Effector CD8-positive, alpha-beta T cell (primary cell): Measurements from ENCODE around the gene SOX18.

Experiments
- DNase-seq: peaks from one replicate; lab custom pipeline; 2025; lab: John Stamatoyannopoulos, UW

The SOX18 gene

GRCh38 chr20:64080813-64081623 is 31.6 kb upstream of the SOX18 start:
- no peak for DNase-seq

DNA sequence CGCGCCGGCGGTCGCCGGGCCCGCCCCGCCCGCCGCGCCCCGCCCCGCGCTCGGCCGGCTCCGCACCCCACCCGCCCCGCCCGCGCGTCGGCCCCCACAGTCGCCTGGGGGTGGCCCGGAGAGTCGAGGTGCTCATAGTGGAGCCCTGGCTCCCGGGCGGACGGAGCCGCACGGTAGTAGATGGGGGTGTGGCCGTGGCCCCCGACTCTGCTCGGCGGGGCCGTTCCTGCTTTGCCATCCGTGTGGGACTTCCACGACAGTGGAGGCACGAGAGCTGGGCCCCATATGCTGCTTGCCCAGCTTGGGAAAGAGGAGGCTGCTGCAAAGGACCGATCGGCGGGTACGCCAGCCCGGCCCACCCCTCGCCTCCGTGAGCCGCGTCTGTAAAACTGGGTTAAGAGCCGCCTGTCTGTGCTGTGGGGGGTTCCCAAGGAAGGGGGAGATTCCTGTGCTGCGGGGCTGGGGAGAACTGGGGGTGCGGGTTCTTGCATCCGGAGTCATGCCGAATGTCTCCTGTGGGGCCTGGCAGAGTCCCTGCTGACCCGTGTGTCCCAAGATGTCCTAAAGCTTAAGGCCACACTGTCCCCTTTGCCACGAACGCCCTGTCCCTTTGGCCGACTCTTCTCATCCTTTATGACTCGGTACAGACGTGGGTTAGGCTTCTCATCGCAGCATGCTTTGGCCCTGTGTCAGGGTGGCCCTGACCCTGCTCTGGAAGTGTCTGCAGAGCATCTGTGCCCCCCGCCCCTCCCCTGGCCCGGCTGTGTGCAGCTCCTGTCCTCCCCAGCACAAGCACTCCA is 30.8 kb upstream of the SOX18 start, which contains the start of gene OPRL1:
TSS of gene OPRL1 (plus strand) at position 70 of the 800 bp plus-strand sequence. CDS start 12,639 bp downstream, outside the sequence.
- peak; percentile 56 for DNase-seq

DNA sequence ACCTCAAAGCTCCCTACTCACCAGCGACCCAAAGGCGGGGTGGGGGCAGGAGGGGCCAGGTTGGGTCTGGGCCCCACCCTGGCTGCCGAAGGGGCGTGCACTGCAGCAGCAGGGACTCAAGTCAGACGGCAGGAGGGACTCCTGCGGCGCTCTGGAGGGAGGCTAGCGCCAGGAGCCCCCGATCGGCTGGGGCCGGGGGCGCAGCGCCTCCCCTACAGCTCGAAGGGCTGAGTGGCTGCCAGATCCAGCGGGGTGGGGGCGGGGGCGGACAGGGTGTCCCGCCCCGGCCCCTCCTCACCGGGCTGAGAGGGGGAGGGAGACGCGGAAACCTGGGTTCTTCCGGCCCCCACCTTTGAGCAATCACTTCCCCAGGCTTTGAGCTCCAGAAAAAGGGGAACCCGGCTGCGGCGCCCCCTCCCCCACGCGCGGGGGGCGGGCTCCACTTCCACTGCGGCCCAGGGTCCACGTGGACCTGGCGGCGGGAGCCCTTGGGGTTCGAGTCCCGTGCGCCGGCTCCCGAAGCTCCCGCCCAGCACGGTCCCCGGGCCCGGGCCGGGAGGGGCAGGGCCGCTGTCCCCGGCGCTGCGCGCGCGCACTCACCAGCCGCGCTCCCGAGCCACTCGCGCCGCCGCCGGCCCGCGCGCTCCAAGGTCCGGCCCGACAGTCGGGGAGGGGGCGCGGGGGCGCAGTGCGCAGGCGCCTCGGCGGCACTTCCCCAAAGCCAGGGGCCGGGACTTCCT is 30.0 kb upstream of the SOX18 start, which contains the start of gene RGS19:
TSS of gene RGS19 (minus strand) at position 246 of the 740 bp plus-strand sequence. CDS start 2,632 bp downstream, outside the sequence.
- peak; percentile 51 for DNase-seq

GRCh38 chr20:64078934-64079272 is 29.5 kb upstream of the SOX18 start:
- no peak for DNase-seq

GRCh38 chr20:64077876-64078551 is 28.6 kb upstream of the SOX18 start:
- peak; percentile 42 for DNase-seq

- DNase-seq, result no peak
Measured at GRCh38 chr20:64077541-64077875, 28.1 kb upstream of the SOX18 start.

DNA sequence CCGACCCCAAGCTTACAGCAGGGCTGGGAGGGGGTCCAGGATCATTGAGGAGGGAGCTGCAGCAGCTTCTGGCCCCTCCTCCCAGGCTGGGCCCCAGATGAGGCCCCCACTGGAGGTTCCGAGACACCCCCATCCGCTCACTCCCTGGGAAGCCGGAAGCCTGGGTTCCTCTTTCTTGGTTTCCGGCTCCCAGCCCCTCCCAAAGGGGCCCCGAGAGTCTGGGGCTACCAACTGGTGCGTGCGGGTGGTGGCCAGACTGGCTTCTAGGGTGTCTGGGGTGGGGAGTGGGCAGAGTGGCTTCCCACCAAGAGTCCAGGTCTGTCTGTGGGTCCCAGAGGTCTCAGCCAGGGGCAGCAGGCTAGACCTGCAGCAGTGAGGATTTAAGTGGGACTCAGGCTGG is 27.7 kb upstream of the SOX18 start:
- DNase-seq, result peak; percentile 11

- no peak for DNase-seq
Measured at GRCh38 chr20:64076061-64076997, 26.9 kb upstream of the SOX18 start.

GRCh38 chr20:64075556-64075955 is 26.1 kb upstream of the SOX18 start:
- no peak for DNase-seq

DNA sequence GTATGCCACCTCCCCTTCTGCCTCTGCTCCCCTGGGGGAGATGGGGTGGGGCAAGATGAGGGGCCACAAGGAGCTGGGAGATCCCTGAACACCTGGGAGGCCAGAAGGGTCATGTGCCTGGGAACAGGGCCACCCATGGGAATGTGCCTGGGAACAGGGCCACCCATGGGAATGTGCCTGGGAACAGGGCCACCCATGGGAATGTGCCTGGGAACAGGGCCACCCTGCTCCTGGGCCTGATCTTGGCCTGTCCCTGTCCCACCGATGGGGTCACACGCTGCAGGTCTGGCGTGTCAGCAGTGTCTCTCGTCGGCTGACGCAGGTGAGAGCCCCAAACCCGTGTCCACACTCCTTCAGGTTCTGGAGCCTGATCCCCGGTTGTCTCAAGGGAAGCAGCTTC is 25.5 kb upstream of the SOX18 start:
- no peak for DNase-seq

GRCh38 chr20:64074184-64074789 is 24.8 kb upstream of the SOX18 start:
- no peak for DNase-seq

- no peak for DNase-seq
Measured at GRCh38 chr20:64073476-64074183, 24.2 kb upstream of the SOX18 start.

- DNase-seq, result no peak
Measured at GRCh38 chr20:64072498-64073063, 23.1 kb upstream of the SOX18 start.

DNA sequence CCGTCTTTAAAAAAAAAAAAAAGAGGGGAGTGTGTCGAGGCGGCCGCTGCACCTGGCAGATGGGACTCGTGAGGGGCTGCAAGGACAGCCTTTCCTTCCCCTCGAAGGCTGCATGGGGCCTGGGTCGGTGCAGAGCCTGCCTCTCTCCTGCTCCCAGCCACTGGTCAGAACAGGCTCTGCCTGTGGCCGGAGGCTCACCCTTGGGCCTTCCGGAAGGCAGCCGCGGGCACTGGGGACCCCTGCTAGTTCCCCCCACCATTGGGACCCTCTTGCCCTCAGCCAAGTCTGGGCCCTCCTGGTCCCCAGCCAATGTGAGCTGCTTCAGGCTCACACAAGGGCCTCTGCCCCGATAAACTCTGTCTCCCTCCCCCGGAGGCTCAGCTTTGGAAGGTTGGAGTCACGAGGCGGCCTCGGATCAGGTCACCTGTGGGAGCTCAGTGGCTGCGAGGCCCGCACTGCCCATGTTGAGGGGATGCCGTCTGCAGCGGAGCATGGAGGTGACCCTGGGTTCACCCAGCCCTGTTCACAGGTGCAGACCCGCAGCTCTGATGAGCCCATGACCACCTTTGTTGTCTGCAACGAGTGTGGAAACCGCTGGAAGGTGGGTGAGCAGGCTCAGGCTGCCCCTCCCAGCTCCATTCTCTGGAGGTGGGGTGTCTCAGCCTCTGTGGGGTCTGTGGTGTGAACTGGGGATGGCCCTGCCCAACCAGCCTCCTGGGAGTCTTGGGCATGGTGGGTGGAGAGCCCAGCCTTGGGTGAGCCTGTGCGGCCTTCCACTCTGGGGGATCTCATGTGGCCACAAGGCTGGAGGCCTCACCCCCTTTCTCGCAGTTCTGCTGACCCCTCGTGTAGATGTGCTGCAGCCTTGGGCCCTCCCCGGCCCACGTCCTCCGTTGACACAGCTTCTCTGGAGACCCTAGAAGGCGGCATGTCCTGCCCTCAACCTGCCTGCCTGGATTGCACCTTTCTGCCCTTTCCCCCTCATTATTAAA is 22.2 kb upstream of the SOX18 start:
- no peak for DNase-seq

GRCh38 chr20:64070244-64070993 is 21.0 kb upstream of the SOX18 start:
- DNase-seq, result no peak

DNA sequence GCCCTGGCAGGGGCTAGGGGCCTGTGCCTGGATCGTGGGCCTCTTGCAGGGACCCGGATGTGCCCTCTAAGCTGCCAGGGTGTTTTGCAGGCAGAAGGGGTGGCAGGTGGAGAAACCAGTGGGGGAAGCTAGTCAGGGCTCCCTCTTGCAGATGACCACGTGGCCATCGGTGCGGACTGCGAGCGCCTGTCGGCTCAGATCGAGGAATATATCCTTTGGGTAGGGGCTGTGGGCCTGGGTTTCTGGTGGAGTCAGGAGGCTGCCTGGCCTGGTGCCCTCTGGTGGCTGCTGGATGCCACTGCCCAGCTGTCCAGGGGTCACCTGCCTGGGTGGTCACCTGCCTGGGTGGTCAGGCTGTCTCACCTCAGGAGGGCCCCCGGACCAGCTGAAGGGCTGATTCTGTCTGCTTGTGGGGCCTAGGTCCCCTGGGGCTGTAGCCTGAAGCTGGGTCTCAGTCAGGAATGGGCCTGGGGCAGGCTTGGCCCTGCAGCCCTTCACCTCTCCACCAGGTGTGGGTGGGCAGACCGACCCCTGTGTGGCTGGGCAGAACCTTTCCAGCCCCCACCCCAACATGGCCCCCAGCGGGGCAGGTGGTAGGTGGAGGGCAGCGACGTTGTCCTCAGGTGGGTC is 20.3 kb upstream of the SOX18 start:
- DNase-seq, result no peak

GRCh38 chr20:64069209-64069613 is 19.8 kb upstream of the SOX18 start:
- no peak for DNase-seq
